Subcutaneous abdominal adipose tissue (tissue), 5 donors: Measurements from ENCODE around the gene ZBTB8OS.
"Not testable (repeated sequence)": the region's sequence is repeated elsewhere in the genome, so short reads cannot be mapped to it uniquely, and the experiment has no call there.

Source experiments
- H3K27ac ChIP-seq: one replicate; pipeline ENCODE4 v1.7.0; 2013; ENCODE audit warnings: low read depth, mild to moderate bottlenecking, inconsistent platforms, low read length, moderate library complexity
- H3K27me3 ChIP-seq, 5 donors: one replicate each; pipeline ENCODE4 v1.7.0; 2013; ENCODE audit warnings: low read length in 5 of 5, inconsistent platforms in 1 of 5; ENCODE audit not compliant: control insufficient read depth in 5 of 5, insufficient read depth in 4 of 5
- H3K36me3 ChIP-seq, 5 donors: one replicate each; pipeline ENCODE4 v1.7.0; 2013; ENCODE audit warnings: low read length in 5 of 5; ENCODE audit not compliant: control insufficient read depth in 5 of 5, insufficient read depth in 5 of 5
- H3K4me1 ChIP-seq, 5 donors: one replicate each; pipeline ENCODE4 v1.7.0; 2013; ENCODE audit warnings: low read length in 5 of 5, mild to moderate bottlenecking in 3 of 5, moderate library complexity in 1 of 5; ENCODE audit not compliant: control insufficient read depth in 5 of 5, insufficient read depth in 5 of 5
- H3K4me3 ChIP-seq, 5 donors: one replicate each; pipeline ENCODE4 v1.7.0; 2013; ENCODE audit warnings: low read length in 5 of 5, low read depth in 1 of 5
- H3K9ac ChIP-seq, 5 donors: one replicate each; pipeline ENCODE4 v1.7.0; 2013; ENCODE audit warnings: low read length in 5 of 5, mild to moderate bottlenecking in 4 of 5, moderate library complexity in 3 of 5
- H3K9me3 ChIP-seq, 5 donors: one replicate each; pipeline ENCODE4 v1.7.0; 2013; ENCODE audit warnings: low read length in 5 of 5; ENCODE audit not compliant: control insufficient read depth in 5 of 5
- donor health status: healthy.
- donor health status: healthy.
- donor health status: healthy.
- donor health status: healthy.
- donor health status: healthy.

The ZBTB8OS gene

DNA sequence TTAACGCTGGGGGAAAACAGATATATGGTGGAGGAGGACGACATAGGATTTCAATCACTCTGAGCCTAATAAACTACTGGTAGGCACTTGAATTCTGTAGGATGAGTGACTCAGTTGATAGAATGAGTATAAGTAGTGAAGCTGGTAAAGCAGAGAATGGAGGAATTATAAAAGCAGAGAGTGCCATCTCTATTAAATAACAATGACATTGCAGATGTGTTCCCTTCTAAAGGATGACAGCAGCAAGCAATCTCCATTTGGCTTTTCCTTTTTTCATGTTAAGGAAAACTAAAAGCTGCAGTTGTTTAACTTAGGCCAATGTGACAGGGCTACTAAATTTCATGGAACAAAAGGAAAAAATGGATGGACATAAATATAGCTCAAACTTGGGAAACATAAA is 17.5 kb downstream of the ZBTB8OS start:
- Histone ChIP-seq H3K9me3 (no peaks in the 10 kb centered on the region), H3K27me3 (no peaks in the 10 kb centered on the region), H3K9ac (peak overlapping the region in 1 of 5 donors; percentile 2), H3K27ac (no peak overlapping the region), H3K4me3 (no peak overlapping the region), H3K4me1 (no peaks in the 10 kb centered on the region), H3K36me3 (peaks cover 4 to 31% (median 11%) of the 10 kb centered on the region in 5 donors)

DNA sequence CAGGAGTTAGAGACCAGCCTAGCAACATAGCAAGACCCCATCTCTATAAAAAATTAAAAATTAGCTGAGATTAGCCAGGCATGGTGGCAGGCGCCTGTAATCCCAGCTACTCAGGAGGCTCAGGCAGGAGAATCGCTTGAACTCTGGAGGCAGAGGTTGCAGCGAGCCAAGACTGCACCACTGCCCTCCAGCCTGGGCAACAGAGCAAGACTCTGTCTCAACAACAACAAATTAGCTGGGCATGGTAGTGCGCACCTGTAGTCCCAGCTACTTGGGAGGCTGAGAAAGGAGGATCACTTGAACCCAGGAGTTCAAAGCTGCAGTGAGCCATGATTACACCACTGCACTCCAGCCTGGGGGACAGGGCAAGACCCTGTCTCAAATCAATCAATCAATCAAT is 20.2 kb downstream of the ZBTB8OS start:
- H3K4me3 ChIP-seq, H3K27me3 ChIP-seq, H3K27ac ChIP-seq, H3K9ac ChIP-seq, H3K9me3 ChIP-seq, H3K4me1 ChIP-seq: not testable (repeated sequence)
- peaks cover 10 to 47% (median 18%) of the 10 kb centered on the region in 5 donors for H3K36me3 ChIP-seq

DNA sequence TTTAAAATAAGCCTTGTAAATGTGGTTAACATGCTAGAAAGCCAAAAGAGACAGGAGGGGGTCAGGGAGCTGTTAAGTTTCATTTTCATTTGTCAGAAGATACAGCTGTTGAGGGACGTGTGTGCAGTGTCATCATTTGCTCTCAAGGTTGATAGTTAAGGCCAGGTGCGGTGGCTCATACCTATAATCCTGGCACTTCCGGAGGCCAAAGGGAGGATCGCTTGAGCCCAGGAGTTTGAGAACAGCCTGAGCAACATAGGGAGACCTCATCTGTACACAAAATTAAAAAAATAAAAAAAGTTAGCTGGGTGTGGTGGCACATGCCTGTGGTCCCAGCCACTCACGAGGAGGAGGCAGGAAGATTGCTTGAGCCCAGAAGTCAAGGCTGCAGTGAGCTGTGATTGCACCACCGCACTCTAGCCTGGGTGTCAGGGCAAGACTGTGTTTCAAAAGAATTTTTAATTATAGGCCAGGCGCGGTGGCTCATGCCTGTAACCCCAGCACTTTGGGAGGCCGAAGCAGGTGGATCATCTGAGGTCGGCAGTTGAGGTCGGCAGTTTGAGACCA is 22.7 kb downstream of the ZBTB8OS start:
- Histone ChIP-seq H3K9me3 (no peaks in the 10 kb centered on the region), H3K27ac (no peak overlapping the region), H3K4me1 (no peaks in the 10 kb centered on the region), H3K36me3 (peaks cover 7 to 45% (median 12%) of the 10 kb centered on the region in 5 donors), H3K4me3 (no peak overlapping the region), H3K27me3 (no peaks in the 10 kb centered on the region), H3K9ac (no peak overlapping the region)

DNA sequence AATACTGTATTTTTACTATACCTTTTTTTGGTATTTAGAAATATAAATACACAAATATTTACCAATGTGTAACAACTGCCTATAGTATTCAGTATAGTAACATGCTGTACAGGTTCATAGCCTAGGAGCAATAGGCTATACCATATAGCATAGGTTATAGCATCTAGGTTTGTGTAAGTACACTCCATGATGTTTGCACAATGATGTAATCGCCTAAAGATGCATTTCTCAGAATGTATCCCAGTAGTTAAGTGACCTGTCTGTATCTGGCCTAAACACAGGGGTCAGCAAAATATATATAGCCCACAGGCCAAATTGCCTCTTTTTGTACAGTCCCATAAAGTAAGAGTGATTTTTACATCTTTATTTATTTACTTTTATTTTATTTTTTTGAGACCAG is 24.2 kb downstream of the ZBTB8OS start:
- Histone ChIP-seq H3K9ac (no peak overlapping the region), H3K27ac (no peak overlapping the region), H3K4me3 (no peak overlapping the region), H3K36me3 (peaks cover 9 to 39% (median 11%) of the 10 kb centered on the region in 5 donors), H3K4me1 (no peaks in the 10 kb centered on the region), H3K27me3 (no peaks in the 10 kb centered on the region), H3K9me3 (no peaks in the 10 kb centered on the region)

DNA sequence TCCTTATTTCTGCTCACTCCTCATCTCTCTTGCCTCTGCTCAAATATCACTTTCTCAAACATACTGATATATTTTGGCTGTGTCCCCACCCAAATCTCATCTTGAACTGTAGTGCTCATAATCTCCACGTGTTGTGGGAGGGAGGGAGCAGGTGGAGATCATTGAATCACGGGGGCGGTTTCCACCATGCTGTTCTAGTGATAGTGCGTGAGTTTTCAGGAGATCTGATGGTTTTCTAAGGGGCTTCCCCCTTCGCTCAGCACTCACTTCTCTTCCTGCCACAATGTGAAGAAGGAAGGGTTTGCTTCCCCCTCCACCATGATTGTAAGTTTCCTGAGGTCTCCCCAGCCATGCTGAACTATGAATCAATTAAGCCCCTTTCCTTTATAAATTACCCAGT is 26.6 kb downstream of the ZBTB8OS start:
- Histone ChIP-seq H3K36me3 (peaks cover 9 to 30% (median 11%) of the 10 kb centered on the region in 5 donors), H3K27me3 (no peaks in the 10 kb centered on the region), H3K4me3 (no peak overlapping the region), H3K9me3 (no peaks in the 10 kb centered on the region), H3K4me1 (no peaks in the 10 kb centered on the region), H3K9ac (no peak overlapping the region), H3K27ac (no peak overlapping the region)

DNA sequence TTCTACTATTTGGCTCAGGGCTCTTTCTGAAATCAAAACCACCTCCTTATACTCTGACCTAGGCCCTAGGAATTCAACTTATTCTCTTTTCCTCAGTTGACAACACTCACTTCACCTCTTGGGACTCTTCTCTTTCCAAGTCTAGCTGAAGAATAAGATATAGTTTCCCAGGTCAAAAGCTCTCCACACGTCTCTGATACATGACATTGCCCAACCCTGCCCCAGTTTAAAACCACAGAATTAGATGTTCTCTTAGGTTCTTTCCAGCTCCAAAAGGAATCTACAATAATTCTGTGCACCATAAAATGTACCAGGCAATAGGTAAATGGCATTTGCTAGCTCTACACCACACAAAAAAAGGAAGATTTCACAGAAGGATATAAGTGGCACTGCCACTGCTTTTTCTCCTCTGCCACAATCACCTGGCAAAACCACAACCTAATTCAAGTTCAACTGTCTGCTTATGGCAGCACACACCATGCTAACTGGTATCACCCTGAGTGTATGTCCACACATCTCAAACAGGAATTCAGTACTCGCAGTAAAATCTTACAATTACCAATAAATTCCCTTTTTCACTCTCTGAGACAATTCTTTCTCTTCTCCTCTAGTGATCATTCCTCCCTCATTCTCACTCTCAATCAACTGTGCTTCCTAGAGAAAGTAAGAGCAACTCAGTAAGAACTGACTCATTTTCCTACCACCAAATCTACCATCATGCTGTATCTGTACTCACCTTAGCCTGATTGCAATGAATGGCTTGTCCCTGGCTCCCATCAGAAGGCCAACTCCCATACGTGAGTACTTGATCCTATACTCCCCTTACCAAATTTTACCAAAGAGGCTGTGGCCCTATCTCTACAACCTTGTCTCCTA is 27.3 kb downstream of the ZBTB8OS start:
- H3K36me3 ChIP-seq = peaks cover 7 to 23% (median 11%) of the 10 kb centered on the region in 5 donors
- no peak overlapping the region for H3K27ac ChIP-seq

DNA sequence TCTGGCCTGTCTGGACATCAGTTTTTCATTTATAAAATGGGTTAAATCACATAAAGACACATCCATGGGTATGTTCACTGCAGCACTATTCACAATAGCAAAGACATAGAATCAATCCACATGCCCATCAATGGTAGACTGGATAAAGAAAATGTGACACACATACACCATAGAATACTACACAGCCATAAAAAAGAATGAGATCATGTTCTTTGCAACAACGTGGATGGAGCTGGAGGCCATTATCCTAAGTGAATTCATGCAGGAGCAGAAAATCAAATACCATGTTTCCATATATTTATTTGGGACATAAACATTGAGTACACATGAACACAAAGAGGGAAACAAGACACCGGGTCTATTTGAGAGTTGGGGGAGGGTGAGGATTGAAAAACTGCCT is 28.1 kb downstream of the ZBTB8OS start:
- Histone ChIP-seq H3K4me3 (no peak overlapping the region), H3K9ac (no peak overlapping the region), H3K27ac (no peak overlapping the region), H3K36me3 (peaks cover 2 to 17% (median 6%) of the 10 kb centered on the region in 5 donors), H3K4me1 (no peaks in the 10 kb centered on the region), H3K9me3 (no peaks in the 10 kb centered on the region), H3K27me3 (no peaks in the 10 kb centered on the region)

More for the DNA sequence above, 27.3 kb downstream of the ZBTB8OS start:
- no peak overlapping the region for H3K9ac ChIP-seq
- H3K27me3 ChIP-seq = no peaks in the 10 kb centered on the region
- no peaks in the 10 kb centered on the region for H3K9me3 ChIP-seq
- H3K4me1 ChIP-seq = no peaks in the 10 kb centered on the region
- no peak overlapping the region for H3K4me3 ChIP-seq

DNA sequence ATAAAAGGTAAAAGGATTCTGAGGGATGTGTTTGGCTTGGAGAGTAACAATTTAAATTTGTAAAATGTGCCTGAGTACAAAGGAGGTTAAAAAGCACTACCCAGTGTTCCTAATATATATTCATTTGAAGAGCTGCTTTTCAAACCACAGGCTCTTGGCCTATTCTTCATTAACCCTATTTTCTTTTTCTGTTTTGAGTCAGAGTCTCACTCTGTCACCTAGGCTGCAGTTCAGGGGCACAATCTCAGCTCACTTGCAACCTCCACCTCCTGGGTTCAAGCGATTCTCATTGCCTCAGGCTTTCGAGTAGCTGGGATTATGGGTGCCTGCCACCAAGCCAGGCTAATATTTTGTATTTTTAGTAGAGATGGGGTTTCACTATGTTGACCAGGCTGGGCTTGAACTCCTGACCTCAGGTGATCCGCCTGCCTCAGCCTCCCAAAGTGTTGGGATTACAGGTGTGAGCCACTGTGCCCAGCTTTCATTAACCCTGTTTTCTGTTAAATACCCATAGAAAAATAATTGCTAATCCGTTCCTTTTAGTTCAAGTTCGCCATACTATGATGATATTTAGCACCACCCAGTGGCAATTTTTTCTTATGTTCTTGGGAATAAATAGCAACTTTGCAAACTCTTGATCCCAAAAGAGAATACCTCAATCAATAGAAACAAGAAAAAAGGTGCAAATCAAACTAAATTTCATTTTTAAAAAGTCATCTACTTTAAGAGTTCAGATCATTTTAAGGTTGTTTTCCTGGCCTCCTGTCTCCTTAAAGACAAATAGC is 30.5 kb downstream of the ZBTB8OS start:
- no peaks in the 10 kb centered on the region for H3K4me1 ChIP-seq
- no peaks in the 10 kb centered on the region for H3K27me3 ChIP-seq
- H3K4me3 ChIP-seq = no peak overlapping the region
- no peak overlapping the region for H3K9ac ChIP-seq
- H3K27ac ChIP-seq = no peak overlapping the region
- H3K9me3 ChIP-seq = no peaks in the 10 kb centered on the region
- peaks cover 0 to 4% (median 3%) of the 10 kb centered on the region in 5 donors for H3K36me3 ChIP-seq

DNA sequence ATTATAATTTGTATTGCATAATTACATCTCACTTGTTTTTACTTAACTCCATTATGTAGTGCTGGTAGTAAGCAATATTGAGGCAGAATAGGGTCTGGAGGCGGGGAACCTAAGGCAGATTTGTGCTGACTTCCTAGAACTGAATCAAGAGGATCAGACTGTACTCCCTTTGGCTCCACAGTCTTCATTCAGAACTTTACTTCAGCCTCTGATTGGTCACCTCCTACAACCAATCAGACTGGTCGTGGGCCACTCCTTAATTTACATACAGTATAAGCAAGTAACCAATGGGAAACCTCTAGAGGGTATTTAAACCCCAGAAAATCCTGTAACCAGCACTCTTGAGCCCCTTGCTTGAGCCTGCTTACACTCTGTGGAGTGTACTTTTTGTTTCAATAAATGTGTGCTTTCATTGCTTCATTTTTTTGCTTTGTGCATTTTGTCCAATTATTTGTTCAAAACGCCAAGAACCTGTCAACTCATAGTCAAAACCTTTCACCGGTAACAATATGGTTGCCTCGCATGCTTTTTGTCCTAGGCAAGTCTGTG is 31.6 kb downstream of the ZBTB8OS start:
- Histone ChIP-seq H3K4me1 (no peaks in the 10 kb centered on the region), H3K4me3 (no peak overlapping the region), H3K9me3 (no peaks in the 10 kb centered on the region), H3K36me3 (peaks cover 0 to 4% (median 3%) of the 10 kb centered on the region in 5 donors), H3K27ac (no peak overlapping the region), H3K9ac (no peak overlapping the region), H3K27me3 (no peaks in the 10 kb centered on the region)
